Islet precursor cell (in vitro differentiated cells): ENCODE measurements around the gene GSE1.

Experiments
- DNase-seq: peaks from one replicate; pipeline ENCODE4 v3.0.0-alpha.2; 2018

GSE1 gene

GRCh38 chr16:85637061-85637807 lies 24.1 kb downstream of the GSE1 start:
- no peak for DNase-seq

GRCh38 chr16:85637808-85638647 lies 24.9 kb downstream of the GSE1 start:
- no peak for DNase-seq

- DNase-seq: no peak
These were observed 25.7 kb downstream of the GSE1 start for GRCh38 chr16:85638695-85639409.

- DNase-seq: no peak
These were observed 26.6 kb downstream of the GSE1 start for GRCh38 chr16:85639529-85640253.

- DNase-seq: no peak
These were observed 27.1 kb downstream of the GSE1 start for GRCh38 chr16:85640254-85640558.

- no peak for DNase-seq
These were observed 27.5 kb downstream of the GSE1 start for GRCh38 chr16:85640585-85640984.

GRCh38 chr16:85641305-85641704 lies 28.2 kb downstream of the GSE1 start:
- no peak for DNase-seq

- no peak for DNase-seq
These were observed 28.7 kb downstream of the GSE1 start for GRCh38 chr16:85641776-85642176.

GRCh38 chr16:85642762-85643358 lies 29.7 kb downstream of the GSE1 start:
- DNase-seq: no peak

GRCh38 chr16:85643631-85644030 lies 30.5 kb downstream of the GSE1 start:
- no peak for DNase-seq

- DNase-seq: no peak
These were observed 31.1 kb downstream of the GSE1 start for GRCh38 chr16:85644093-85644712.

- peak; percentile 79 for DNase-seq
These were observed 32.0 kb downstream of the GSE1 start for GRCh38 chr16:85645021-85645589.

- DNase-seq: no peak
These were observed 33.3 kb downstream of the GSE1 start for GRCh38 chr16:85646358-85646907.

GRCh38 chr16:85646976-85647375 lies 33.9 kb downstream of the GSE1 start:
- DNase-seq: no peak

GRCh38 chr16:85648070-85648714 lies 35.1 kb downstream of the GSE1 start:
- DNase-seq: no peak

- DNase-seq: no peak
These were observed 35.7 kb downstream of the GSE1 start for GRCh38 chr16:85648805-85649204.

- no peak for DNase-seq
These were observed 36.5 kb downstream of the GSE1 start for GRCh38 chr16:85649411-85650134.

- no peak for DNase-seq
These were observed 37.2 kb downstream of the GSE1 start for GRCh38 chr16:85650135-85650843.

- no peak for DNase-seq
These were observed 37.9 kb downstream of the GSE1 start for GRCh38 chr16:85650844-85651628.
